ENCODE data around the gene HDLBP.

Gene HDLBP

DNA sequence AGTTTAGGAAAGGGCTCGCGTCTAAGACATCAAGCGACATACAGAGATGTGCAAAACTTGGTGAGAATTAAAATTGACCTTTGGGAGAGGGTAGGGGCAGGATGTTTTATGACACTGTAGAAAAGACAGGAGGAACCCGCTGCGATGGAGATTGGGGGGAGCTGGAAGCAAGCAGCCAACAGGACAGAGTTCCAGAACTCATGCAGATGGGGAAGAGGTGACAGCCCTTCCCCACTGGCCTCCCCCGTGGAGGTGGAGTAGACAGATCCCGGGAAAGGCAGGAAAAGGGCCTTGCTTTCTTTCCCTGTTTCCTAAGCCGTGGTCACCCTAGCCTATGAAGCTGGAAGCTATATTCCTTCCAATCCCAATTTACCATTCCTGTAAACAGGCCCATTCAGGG is 87.9 kb downstream of the HDLBP start:
- DNase-seq, result no peak

DNA sequence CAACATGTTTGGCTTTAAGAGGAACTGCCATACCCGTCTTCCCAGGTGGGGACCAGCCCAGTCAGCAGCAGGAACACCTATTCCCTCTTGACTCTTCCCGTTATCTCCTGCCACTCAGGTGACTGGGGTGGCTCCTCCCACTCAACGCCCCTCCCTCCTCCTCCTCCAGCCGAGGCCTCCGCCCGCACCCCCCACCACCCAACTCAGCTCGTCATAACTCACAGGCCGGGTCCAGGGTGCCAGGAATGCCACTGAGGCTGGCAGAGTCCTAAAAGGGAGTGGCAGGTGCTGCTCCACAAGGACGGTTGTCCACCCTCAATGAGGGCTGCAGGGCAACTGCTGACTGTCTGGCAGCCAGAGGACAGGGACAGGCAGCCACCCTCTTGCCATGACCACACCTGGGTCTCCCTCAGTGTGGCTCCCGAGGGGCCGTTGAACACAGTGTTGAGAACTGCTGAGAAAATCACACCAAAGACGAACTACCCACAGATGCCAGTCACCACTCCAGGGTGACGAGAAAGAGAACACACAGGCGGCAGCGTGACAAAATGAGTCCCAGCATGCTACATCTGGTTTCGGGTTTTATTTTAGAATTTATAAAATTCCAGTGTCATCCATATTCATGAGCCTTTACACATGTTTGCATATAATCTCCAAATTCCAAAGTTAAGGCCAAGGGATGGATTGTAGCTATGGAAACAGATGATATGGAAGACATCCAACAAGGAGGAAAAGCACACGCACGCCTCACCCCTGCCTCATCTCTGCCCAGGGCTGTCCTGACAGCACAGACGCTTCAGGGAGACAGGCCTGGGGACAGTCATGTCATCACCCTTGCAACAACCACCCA is 88.5 kb downstream of the HDLBP start:
- DNase-seq, result no peak

- DNase-seq, result no peak
These were observed 89.5 kb downstream of the HDLBP start for GRCh38 chr2:241225983-241226382.

GRCh38 chr2:241225545-241225944 is 89.9 kb downstream of the HDLBP start:
- no peak for DNase-seq

- no peak for DNase-seq
These were observed 90.5 kb downstream of the HDLBP start for GRCh38 chr2:241224851-241225438.

DNA sequence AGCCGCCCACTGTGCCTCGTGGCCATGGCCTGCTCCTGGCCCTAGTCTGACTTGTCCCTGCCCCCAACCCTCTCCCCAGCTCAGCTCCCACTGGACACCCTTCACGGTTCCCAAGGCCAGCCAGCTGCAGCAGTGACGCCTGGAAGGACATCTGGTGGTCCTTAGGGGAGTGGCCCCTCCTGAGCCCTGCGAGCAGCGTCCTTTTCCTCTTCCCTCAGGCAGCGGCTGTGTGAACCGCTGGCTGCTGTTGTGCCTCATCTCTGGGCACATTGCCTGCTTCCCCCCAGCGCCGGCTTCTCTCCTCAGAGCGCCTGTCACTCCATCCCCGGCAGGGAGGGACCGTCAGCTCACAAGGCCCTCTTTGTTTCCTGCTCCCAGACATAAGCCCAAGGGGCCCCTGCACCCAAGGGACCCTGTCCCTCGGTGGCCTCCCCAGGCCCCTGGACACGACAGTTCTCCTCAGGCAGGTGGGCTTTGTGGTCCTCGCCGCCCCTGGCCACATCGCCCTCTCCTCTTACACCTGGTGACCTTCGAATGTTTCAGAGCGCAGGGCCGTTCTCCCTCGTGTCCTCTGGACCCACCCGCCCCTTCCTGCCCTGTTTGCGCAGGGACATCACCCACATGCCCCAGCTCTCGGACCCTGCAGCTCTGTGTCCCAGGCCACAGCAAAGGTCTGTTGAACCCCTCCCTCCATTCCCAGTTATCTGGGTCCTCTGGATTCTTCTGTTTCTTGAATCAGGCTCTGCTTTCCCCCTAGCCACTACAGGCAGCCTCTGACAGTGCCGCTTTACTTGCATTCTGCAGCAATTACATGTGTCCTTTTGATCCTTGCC is 91.2 kb downstream of the HDLBP start:
- no peak for DNase-seq

- peak in 1 of 3 donors; percentile 43 for DNase-seq
These were observed 92.1 kb downstream of the HDLBP start for GRCh38 chr2:241223211-241224017.

GRCh38 chr2:241219856-241220356 is 95.6 kb downstream of the HDLBP start:
- no peak for DNase-seq

DNA sequence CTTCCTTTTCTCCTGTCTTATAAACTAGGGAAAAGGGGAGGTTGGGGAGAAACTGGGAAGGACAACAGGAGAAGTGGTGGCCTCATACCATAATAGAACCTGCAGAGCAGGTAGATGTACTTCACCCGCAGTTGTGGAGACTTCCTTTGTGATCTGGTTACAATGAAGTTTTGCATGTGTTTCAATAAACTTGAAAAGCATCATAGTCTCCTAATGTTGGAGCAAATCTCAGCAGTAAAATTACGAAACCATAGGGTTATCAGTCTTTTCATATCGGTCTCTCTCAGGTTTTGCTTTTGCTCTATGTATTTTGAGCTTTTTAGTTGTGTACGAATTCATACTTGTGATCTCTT is 96.5 kb downstream of the HDLBP start:
- DNase-seq, result no peak

DNA sequence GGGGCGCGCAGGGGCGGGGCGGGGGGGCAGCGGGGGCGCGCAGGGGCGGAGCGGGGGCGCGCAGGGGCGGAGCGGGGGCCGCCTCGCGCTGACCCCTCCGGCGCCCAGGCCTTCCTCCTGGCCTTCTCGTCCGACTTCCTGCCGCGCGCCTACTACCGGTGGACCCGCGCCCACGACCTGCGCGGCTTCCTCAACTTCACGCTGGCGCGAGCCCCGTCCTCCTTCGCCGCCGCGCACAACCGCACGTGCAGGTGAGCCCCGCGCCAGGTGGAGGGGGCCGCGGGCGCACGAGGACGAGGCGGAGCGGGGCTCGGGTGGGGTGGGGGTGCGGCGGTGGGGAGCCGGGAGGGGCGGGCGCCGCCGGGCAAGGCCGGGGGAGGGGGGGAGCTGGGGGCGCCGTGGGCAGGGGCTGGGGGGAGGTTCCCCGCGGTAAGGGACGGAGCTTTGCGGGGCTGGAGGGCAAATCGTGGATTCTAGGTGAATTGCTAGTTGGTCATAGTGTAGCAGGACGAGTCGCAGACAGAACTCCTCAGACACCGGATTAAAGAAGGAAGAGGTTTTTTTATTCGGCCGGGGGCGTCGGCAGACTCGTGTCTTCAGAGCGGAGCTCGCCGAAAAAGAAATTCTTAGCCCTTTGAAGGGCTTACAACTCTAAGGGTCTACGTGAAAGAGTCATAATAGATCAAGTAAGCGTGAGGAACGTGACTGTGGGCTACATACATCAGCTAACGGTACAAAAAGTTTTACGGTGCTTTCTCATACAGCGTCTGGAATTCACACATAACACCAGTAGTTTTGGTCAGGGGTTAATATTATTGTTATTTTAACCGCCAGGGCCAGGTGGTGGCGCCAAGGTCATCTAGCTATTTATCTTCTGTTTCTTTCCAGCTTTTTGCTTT is 97.1 kb downstream of the HDLBP start:
- DNase-seq, result peak; percentile 54 to 73 (median 60)

DNA sequence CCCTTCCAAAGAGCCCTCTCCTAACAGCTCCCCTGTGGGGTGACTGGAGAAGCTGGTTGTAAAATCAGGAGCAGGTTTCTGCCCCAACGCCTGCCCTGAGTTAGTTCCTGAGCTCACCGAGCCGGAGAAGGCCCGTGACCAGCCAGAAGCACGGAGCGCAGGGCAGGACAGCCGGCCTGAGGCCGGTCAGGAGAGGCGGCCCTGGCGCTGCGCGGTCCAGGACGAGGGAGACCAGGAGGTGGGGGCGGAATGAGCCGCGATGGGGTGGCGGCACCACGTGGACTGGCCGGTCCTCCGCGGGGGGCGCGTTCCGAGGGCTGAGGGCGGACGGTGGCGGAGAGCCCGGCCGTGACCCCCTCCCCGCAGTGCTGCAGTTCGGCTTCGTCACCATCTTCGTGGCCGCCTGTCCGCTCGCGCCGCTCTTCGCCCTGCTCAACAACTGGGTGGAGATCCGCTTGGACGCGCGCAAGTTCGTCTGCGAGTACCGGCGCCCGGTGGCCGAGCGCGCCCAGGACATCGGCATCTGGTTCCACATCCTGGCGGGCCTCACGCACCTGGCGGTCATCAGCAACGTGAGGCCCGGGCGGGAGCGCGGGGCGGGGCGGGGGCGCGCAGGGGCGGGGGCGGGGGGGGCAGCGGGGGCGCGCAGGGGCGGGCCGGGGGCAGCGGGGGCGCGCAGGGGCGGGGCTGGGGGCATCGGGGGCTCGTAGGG is 98.0 kb downstream of the HDLBP start:
- peak; percentile 55 to 76 (median 59) for DNase-seq

GRCh38 chr2:241216211-241216761 is 99.2 kb downstream of the HDLBP start:
- DNase-seq, result no peak

DNA sequence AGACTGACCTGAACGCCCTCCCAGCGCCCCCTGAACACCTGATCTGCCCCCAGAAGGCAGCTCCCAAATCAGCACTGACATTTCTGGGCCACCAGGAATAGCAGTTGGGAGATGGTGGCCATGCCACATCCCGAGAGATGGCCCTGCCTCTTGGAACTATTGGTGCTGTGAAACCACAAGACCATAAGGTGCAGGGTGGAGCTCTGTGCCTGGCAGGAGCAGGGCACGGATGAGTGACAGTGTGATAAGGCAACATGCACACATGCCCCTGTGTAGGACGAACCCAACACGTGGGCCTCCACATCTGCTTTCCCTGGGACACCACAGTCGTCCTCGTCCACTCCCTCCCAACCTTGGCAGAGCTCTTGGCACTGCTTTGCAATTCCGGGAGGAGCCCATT is 100.1 kb downstream of the HDLBP start:
- DNase-seq, result no peak

DNA sequence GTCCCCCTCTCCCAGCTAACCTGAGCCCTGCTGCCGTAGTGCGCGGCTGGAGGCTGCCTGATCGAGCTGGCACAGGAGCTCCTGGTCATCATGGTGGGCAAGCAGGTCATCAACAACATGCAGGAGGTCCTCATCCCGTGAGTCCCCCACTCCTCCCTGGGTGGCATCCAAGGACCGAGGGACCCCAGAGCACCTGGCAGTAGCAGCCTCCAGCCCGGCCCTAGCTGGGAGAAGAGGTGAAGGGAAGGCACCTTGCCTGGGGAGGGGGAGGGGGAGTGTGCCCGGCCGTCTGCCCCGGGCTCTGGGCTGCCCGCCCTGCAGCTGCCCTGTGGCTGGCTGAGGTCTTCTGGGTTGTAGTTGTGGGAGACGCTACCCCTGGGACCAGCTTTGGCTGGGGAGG is 100.7 kb downstream of the HDLBP start:
- no peak for DNase-seq

GRCh38 chr2:241214209-241214608 is 101.3 kb downstream of the HDLBP start:
- no peak for DNase-seq

- no peak for DNase-seq
These were observed 101.9 kb downstream of the HDLBP start for GRCh38 chr2:241213567-241213966.

- no peak for DNase-seq
These were observed 102.4 kb downstream of the HDLBP start for GRCh38 chr2:241213041-241213440.

DNA sequence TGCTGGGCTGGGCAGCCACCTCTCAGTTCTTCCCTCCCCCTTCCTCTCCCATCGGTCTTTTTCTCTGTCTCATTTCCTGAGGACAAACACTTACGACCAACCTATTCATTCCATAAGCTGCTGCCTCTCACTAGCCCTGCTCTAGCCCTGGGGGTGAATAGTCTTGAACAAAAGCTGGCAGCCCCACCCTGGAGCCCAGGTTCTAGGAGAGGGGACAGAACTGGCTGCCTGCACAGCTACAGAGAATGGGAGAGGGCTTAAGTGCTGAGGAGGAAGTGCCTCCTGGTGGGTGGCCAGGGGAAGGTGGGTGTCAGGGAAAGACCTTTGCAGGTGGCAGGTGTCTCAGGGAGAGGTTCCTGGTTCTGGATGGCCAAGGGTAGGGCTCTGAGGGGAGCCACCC is 104.2 kb downstream of the HDLBP start:
- DNase-seq, result no peak

GRCh38 chr2:241209271-241209670 is 106.2 kb downstream of the HDLBP start:
- no peak for DNase-seq

- no peak for DNase-seq
These were observed 107.4 kb downstream of the HDLBP start for GRCh38 chr2:241208058-241208457.

DNA sequence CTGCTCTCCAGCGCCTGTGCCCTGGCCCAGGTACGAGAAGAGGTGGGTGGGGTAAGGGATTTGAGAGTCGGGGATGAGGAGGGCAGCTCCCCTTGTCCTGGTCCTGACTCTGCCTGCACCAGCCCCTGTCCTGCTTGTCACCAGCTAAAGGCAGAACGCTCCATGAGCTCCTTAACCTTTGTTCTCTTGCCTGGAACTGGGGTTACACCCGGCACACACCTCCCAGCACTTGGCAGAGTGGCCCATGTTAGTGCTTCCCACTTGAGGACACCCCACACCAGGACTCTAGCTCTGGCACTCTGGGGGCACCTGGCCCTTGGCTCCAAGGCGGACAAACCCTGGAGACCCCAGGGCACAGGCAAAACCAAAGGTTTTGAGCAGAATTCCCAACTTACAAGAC is 107.8 kb downstream of the HDLBP start:
- DNase-seq, result no peak

All from suppressor macrophage treated with lipopolysaccharide for 1 hour (primary cell).